Kidney (tissue), 14 donors: ENCODE data around the gene FCN1. TPM values are rescaled to one million over a fixed set of nuclear protein-coding genes. Genes with fewer than 3 reads are reported as not detected.

Experiments
- DNase-seq, 5 donors: peaks; one replicate each; pipeline ENCODE4 v3.0.0-alpha.2; 2013 to 2020
- FAIRE-seq: peaks from 2 replicates; lab custom pipeline; 2012; peaks lifted over from hg19 to GRCh38; lab: Jason Lieb, UNC
- H3K27ac ChIP-seq, 2 donors: one replicate each; pipeline ENCODE4 v1.7.0; 2013; ENCODE audit warnings: low read depth in 2 of 2, low read length in 2 of 2, inconsistent platforms in 1 of 2
- H3K27me3 ChIP-seq: one replicate; pipeline ENCODE4 v1.7.1; 2013; ENCODE audit warnings: low read length, inconsistent platforms; ENCODE audit not compliant: control insufficient read depth, insufficient read depth
- H3K36me3 ChIP-seq, 3 donors: one replicate each; pipeline versions ENCODE4 v1.7.0 to v1.7.1; 2013; ENCODE audit warnings: low read length in 3 of 3, control low read depth in 1 of 3, inconsistent platforms in 1 of 3; ENCODE audit not compliant: insufficient read depth in 3 of 3, control insufficient read depth in 2 of 3
- H3K4me1 ChIP-seq, 3 donors: one replicate each; pipeline versions ENCODE4 v1.7.0 to v1.7.1; 2013; ENCODE audit warnings: low read length in 3 of 3, inconsistent platforms in 1 of 3, low read depth in 1 of 3; ENCODE audit not compliant: control insufficient read depth in 2 of 3, insufficient read depth in 2 of 3
- H3K4me3 ChIP-seq, 3 donors: one replicate each; pipeline versions ENCODE4 v1.7.0 to v1.8.1; 2013; ENCODE audit warnings: low read length in 3 of 3, control low read depth in 1 of 3, inconsistent platforms in 1 of 3
- H3K9ac ChIP-seq, 3 donors: one replicate each; pipeline versions ENCODE4 v1.7.0 to v1.7.1; 2013; ENCODE audit warnings: low read length in 3 of 3, control low read depth in 1 of 3, inconsistent platforms in 1 of 3
- H3K9me3 ChIP-seq, 3 donors: one replicate each; pipeline versions ENCODE4 v1.7.0 to v1.7.1; 2013; ENCODE audit warnings: low read length in 3 of 3, control low read depth in 1 of 3, inconsistent platforms in 1 of 3; ENCODE audit not compliant: control insufficient read depth in 2 of 3, insufficient read depth in 1 of 3
- CTCF ChIP-seq: IDR thresholded peaks from 3 replicates; pipeline ENCODE4 v1.5.1; 2012; ENCODE audit warnings: mild to moderate bottlenecking, moderate library complexity, borderline replicate concordance; ENCODE audit not compliant: insufficient read depth; ENCODE audit errors: extremely low read depth
- intact Hi-C: fragments of 100-400 bp; cut with DNase I; formaldehyde crosslinking; loops from one replicate; pipeline ENCODE4 v1.11.1; 2022
- polyA plus RNA-seq: library from polyadenylated mRNA; stranded (reverse); fragments of 350-450 nt; fragmentation: Illumina TruSeq; extraction: RNeasy Lipid Tissue Mini Kit (QIAGEN cat#74804); gene quantifications from one replicate; pipeline ENCODE4 v1.2.3, GENCODE V29; 2014; ENCODE audit warnings: low read depth, low replicate concordance; ENCODE audit not compliant: insufficient read depth
- total RNA-seq: library from RNA; stranded (reverse); fragmentation: NEBNext Ultra II Directional; extraction: Animal tissue kit (Norgen Biotek cat#: 25700); gene quantifications from one replicate; pipeline ENCODE4 v1.2.1, GENCODE V29; 2021
- donor health status: control.
- donor health status: control.
- donor health status: control.
- donor health status: control.
- donor health status: control.
- donor health status: DM: yes; HTN: yes; CAD: no.
- donor health status: Normal renal cell carcinoma (clear cell type).

Gene FCN1
- total and polyA plus RNA-seq, 2 donors from 2014 or later, result 3.2 to 13.0 TPM

GRCh38 chr9:134879664-134880483, 37.8 kb downstream of the FCN1 start:
- H3K4me1 ChIP-seq, result no peaks in the 10 kb centered on the region
- FAIRE-seq (no peak), DNase-seq (no peak)
- no peak overlapping the region for H3K27ac ChIP-seq
- intact Hi-C loops, result no loop called here
- H3K9ac ChIP-seq, result no peak overlapping the region
- no peaks in the 10 kb centered on the region for H3K9me3 ChIP-seq
- no peak for TF ChIP-seq CTCF
- H3K4me3 ChIP-seq, result no peak overlapping the region
- no peaks in the 10 kb centered on the region for H3K36me3 ChIP-seq
- no peaks in the 10 kb centered on the region for H3K27me3 ChIP-seq

- Histone ChIP-seq H3K27ac (no peak overlapping the region), H3K27me3 (no peaks in the 10 kb centered on the region), H3K36me3 (no peaks in the 10 kb centered on the region), H3K4me1 (no peaks in the 10 kb centered on the region), H3K9me3 (no peaks in the 10 kb centered on the region), H3K9ac (no peak overlapping the region), H3K4me3 (no peak overlapping the region)
- no peak for TF ChIP-seq CTCF
- intact Hi-C loops, result no loop called here
- DNase-seq (no peak), FAIRE-seq (no peak)
Measured at GRCh38 chr9:134877541-134877940, 40.2 kb downstream of the FCN1 start.

GRCh38 chr9:134875371-134875770, 42.3 kb downstream of the FCN1 start:
- no peaks in the 10 kb centered on the region for H3K27me3 ChIP-seq
- FAIRE-seq, result no peak
- H3K4me3 ChIP-seq, result no peak overlapping the region
- no peak overlapping the region for H3K9ac ChIP-seq
- no peak for DNase-seq
- TF ChIP-seq CTCF, result no peak
- H3K27ac ChIP-seq, result no peak overlapping the region
- H3K36me3 ChIP-seq, result no peaks in the 10 kb centered on the region
- intact Hi-C loops, result no loop called here
- peaks cover 0 to 2% (median 0%) of the 10 kb centered on the region in 3 donors for H3K4me1 ChIP-seq
- no peaks in the 10 kb centered on the region for H3K9me3 ChIP-seq
